ENCODE data around the gene FSD2.

Gene FSD2

DNA sequence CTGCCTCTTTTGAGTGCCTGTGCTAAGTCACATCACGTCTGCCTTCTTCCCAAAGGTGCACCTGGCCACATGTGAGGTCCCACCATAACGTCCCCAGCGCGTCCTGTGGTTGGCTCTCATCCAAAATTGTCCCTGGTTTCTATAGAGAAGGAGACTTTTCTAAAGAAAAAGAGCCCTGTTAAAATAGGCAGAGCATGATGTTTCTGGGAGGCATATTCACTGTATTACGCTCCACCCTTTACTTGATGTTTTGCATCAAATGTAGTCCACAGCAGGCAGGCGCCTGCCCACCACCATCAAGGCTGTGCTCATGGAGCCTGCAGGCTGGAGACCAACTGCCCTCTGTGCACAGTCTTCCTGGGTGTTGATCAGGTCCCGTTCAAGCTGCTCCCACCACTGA is 39.8 kb upstream of the FSD2 start:
- 78% methylated on average over 7 of the region's 7 CpGs for WGBS
- Histone ChIP-seq H3K27ac (ENCODE audit: low read depth, low read length) (no peak overlapping the region), H3K27me3 (ENCODE audit: insufficient read depth, low read length) (no peaks in the 10 kb centered on the region), H3K36me3 (ENCODE audit: insufficient read depth, low read length) (no peaks in the 10 kb centered on the region), H3K9ac (ENCODE audit: low read depth, low read length) (no peak overlapping the region), H3K4me1 (ENCODE audit: insufficient read depth, low read length) (peaks cover 5% of the 10 kb centered on the region), H3K4me3 (ENCODE audit: low read length) (no peak overlapping the region), H3K9me3 (ENCODE audit: insufficient read depth, low read depth, low read length) (no peaks in the 10 kb centered on the region)

DNA sequence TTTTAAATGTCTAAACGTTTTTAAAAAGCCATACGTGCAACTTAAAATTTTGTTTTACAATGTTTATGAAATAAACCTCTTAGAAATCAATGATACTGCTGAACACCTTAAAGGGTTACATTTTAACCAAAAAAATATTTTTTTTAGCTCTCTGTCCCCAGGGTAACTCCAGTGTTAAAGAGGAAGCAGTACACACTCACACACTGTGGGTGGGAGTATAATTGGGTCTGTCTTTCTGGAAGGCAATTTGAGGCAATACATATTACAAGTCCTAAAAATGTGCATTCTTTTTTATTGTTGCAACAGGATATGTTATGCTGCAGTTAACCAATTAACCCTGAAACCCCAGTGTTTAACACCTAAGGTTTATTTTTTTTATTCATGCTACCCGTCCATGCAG is 37.7 kb upstream of the FSD2 start:
- no peaks in the 10 kb centered on the region for H3K27me3 ChIP-seq (ENCODE audit: insufficient read depth, low read length)
- no peak overlapping the region for H3K27ac ChIP-seq (ENCODE audit: low read depth, low read length)
- H3K4me1 ChIP-seq (ENCODE audit: insufficient read depth, low read length): no peaks in the 10 kb centered on the region
- no peak overlapping the region for H3K4me3 ChIP-seq (ENCODE audit: low read length)
- no peaks in the 10 kb centered on the region for H3K36me3 ChIP-seq (ENCODE audit: insufficient read depth, low read length)
- 84% methylated on average over 1 of the region's 3 CpGs for WGBS
- no peaks in the 10 kb centered on the region for H3K9me3 ChIP-seq (ENCODE audit: insufficient read depth, low read depth, low read length)
- H3K9ac ChIP-seq (ENCODE audit: low read depth, low read length): no peak overlapping the region

DNA sequence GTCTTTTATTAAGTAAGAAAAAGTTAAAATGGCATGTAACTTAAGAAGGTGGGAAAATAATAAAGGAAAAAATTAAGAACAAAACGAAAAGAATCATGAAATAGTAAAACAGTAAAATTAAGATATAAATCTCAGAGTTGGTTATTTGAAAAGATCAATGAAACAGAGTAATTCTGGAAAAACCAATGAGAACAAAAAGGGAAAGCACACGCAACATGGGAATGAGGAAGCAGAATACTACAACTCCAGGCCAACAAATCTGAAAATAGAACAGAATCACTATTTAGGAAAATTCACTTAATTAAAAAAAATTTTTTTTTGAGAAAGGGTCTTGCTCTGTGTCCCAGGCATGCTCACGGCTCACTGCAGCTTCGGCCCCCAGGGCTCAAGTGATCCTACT is 34.3 kb upstream of the FSD2 start:
- Histone ChIP-seq H3K9ac (ENCODE audit: low read depth, low read length) (no peak overlapping the region), H3K4me1 (ENCODE audit: insufficient read depth, low read length) (no peaks in the 10 kb centered on the region), H3K36me3 (ENCODE audit: insufficient read depth, low read length) (peaks cover 4% of the 10 kb centered on the region; the same call in 1 of the 2 replicates), H3K4me3 (ENCODE audit: low read length) (no peak overlapping the region), H3K9me3 (ENCODE audit: insufficient read depth, low read depth, low read length) (no peaks in the 10 kb centered on the region), H3K27me3 (ENCODE audit: insufficient read depth, low read length) (no peaks in the 10 kb centered on the region), H3K27ac (ENCODE audit: low read depth, low read length) (no peak overlapping the region)
- 93% methylated on average over 4 of the region's 4 CpGs for WGBS

DNA sequence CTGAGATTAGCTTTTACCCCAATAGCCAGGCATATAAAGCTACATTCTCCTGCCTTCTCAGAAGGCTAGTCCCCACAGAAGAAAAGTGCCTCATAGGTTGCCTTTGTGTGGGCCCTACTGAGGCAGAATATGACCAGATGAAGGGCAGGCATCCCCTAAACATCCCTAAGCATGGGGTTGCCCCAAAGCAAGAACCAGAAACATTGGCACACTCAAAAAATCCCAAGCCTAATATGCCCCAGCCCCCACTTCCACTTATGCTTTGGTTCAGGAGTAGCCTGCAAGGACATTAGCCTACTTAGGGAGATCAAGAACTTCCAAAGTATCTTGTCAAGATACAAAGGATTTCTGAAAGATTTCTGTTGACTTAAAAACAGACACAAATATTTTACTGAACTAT is 33.3 kb upstream of the FSD2 start:
- H3K9ac ChIP-seq (ENCODE audit: low read depth, low read length): no peak overlapping the region

DNA sequence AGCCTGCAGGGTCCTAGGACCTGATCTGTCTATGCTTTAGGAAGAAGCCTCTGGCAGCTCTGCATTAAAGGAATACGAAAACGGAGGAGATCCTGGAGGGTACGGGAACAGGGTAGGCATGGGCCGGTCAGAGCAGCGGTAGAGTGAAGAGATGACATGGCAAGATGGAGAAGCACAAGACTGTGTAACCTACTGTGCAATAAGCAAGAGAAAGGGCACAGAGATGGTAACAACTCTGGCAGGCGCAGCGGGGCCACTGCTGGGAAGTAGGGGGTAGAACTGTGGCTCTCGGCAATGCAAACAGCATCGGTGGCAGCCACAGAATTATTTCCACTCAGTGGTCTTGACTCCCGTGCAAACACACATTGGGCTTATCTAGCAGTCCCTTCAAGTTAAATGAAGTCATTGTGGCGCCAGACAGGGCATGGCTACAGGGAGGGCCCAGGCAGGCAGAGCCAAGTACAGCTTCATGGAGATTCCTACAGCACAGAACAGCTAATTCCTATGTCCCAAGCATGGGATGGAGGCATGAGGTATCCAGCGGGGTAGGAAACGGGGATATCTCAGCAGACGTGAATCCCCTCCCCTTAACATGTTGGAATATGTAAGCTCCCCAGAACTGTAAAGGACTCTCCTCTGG is 32.3 kb upstream of the FSD2 start:
- Histone ChIP-seq H3K9ac (ENCODE audit: low read depth, low read length) (no peak overlapping the region), H3K27me3 (ENCODE audit: insufficient read depth, low read length) (no peaks in the 10 kb centered on the region), H3K27ac (ENCODE audit: low read depth, low read length) (no peak overlapping the region), H3K4me1 (ENCODE audit: insufficient read depth, low read length) (no peaks in the 10 kb centered on the region), H3K9me3 (ENCODE audit: insufficient read depth, low read depth, low read length) (no peaks in the 10 kb centered on the region), H3K36me3 (ENCODE audit: insufficient read depth, low read length) (peaks cover 16% of the 10 kb centered on the region), H3K4me3 (ENCODE audit: low read length) (no peak overlapping the region)
- 95% methylated on average over 14 of the region's 14 CpGs for WGBS

More for the DNA sequence above, 33.3 kb upstream of the FSD2 start:
- no peak overlapping the region for H3K27ac ChIP-seq (ENCODE audit: low read depth, low read length)
- H3K4me1 ChIP-seq (ENCODE audit: insufficient read depth, low read length): no peaks in the 10 kb centered on the region
- H3K36me3 ChIP-seq (ENCODE audit: insufficient read depth, low read length): peaks cover 12% of the 10 kb centered on the region
- H3K4me3 ChIP-seq (ENCODE audit: low read length): no peak overlapping the region
- H3K9me3 ChIP-seq (ENCODE audit: insufficient read depth, low read depth, low read length): no peaks in the 10 kb centered on the region
- no peaks in the 10 kb centered on the region for H3K27me3 ChIP-seq (ENCODE audit: insufficient read depth, low read length)

DNA sequence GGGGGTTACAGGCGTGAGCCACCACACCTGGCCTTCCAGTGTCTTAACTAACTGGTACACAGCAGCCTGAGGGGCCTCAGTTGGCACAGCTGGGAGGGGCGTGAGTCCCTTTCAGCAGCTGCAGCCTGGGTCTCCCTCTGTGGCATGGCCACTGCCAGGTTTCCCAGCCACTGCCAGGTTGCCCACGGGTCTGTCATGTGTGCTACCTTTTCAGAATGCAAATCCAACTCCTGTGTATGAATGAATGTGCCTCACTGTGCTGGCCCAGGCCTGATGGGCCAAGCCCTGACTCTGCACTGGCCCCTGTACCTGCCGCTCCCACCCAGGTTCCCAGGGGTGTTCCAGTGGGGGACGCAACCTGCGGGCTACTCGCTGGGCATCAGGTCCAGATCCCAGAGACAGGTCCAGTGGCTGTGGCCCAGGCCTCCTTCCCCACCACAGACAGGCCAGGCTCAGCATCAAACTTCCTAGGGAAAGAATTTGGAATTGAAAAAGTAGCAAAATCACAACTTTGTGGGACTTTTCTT is 29.6 kb upstream of the FSD2 start:
- Histone ChIP-seq H3K27me3 (ENCODE audit: insufficient read depth, low read length) (no peaks in the 10 kb centered on the region), H3K27ac (ENCODE audit: low read depth, low read length) (no peak overlapping the region), H3K36me3 (ENCODE audit: insufficient read depth, low read length) (peaks cover 27% of the 10 kb centered on the region), H3K4me1 (ENCODE audit: insufficient read depth, low read length) (peaks cover 9% of the 10 kb centered on the region; the same call in 1 of the 2 replicates), H3K9me3 (ENCODE audit: insufficient read depth, low read depth, low read length) (no peaks in the 10 kb centered on the region), H3K9ac (ENCODE audit: low read depth, low read length) (no peak overlapping the region), H3K4me3 (ENCODE audit: low read length) (no peak overlapping the region)
- 93% methylated on average over 7 of the region's 7 CpGs for WGBS

DNA sequence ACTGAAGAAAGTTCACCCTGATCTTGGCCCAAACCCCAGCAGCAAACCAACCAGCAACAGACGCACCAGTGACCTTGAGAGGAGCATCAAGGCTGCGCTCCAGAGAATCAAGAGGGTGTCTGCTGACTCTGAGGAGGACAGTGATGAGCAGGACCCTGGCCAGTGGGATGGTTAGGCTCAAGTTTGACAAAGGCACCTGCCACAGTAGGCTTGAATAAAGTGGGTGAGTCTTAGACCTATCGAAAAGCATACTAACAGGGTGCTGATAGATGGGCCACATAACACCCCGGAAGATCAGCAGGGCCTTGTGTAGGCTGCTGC is 27.5 kb upstream of the FSD2 start:
- peaks cover 9% of the 10 kb centered on the region; the same call in 1 of the 2 replicates for H3K4me1 ChIP-seq (ENCODE audit: insufficient read depth, low read length)
- H3K9me3 ChIP-seq (ENCODE audit: insufficient read depth, low read depth, low read length): no peaks in the 10 kb centered on the region
- no peak overlapping the region for H3K4me3 ChIP-seq (ENCODE audit: low read length)
- no peak overlapping the region for H3K9ac ChIP-seq (ENCODE audit: low read depth, low read length)
- no peak overlapping the region for H3K27ac ChIP-seq (ENCODE audit: low read depth, low read length)
- WGBS: 98% methylated on average over 4 of the region's 4 CpGs
- no peaks in the 10 kb centered on the region for H3K27me3 ChIP-seq (ENCODE audit: insufficient read depth, low read length)
- H3K36me3 ChIP-seq (ENCODE audit: insufficient read depth, low read length): peaks cover 34% of the 10 kb centered on the region

DNA sequence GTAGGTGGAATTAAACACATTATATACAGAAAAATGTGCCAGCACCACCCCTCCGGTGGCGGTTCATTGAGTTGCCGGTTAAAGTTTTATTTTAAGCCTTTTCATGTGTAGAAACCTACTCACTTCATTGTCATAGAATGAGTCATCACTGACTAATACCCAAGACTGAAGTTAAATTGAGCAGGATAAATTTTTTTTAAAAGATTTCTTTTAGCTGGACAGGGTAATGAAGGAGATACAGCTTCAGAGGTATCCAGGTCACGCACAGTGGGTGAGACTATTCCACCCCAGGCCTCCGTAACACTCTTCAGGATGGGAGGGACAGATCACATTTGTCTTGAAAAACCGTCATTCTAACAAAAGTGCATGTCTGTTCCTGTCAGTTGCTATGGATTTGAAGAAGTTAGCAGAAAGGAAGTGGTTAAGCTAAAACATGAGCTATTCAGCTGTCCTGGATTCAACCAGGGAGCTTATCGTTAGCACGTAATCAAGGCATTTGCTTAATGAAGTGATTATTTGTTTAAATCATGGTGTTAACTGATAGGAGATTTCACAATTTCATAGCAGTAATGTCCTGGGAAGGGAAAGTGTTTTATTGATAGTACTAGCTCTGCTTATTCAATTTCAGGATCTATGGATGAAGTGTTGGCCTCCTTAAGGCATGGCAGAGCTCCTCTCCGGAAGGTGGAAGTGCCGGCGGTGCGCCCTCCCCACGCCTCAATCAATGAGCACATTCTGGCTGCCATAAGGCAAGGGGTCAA is 26.9 kb upstream of the FSD2 start:
- H3K36me3 ChIP-seq (ENCODE audit: insufficient read depth, low read length): peaks cover 39% of the 10 kb centered on the region
- H3K9me3 ChIP-seq (ENCODE audit: insufficient read depth, low read depth, low read length): no peaks in the 10 kb centered on the region
- WGBS: 91% methylated on average over 13 of the region's 13 CpGs
- no peak overlapping the region for H3K9ac ChIP-seq (ENCODE audit: low read depth, low read length)
- no peak overlapping the region for H3K4me3 ChIP-seq (ENCODE audit: low read length)
- H3K27me3 ChIP-seq (ENCODE audit: insufficient read depth, low read length): no peaks in the 10 kb centered on the region
- no peak overlapping the region for H3K27ac ChIP-seq (ENCODE audit: low read depth, low read length)
- peaks cover 9% of the 10 kb centered on the region; the same call in 1 of the 2 replicates for H3K4me1 ChIP-seq (ENCODE audit: insufficient read depth, low read length)

DNA sequence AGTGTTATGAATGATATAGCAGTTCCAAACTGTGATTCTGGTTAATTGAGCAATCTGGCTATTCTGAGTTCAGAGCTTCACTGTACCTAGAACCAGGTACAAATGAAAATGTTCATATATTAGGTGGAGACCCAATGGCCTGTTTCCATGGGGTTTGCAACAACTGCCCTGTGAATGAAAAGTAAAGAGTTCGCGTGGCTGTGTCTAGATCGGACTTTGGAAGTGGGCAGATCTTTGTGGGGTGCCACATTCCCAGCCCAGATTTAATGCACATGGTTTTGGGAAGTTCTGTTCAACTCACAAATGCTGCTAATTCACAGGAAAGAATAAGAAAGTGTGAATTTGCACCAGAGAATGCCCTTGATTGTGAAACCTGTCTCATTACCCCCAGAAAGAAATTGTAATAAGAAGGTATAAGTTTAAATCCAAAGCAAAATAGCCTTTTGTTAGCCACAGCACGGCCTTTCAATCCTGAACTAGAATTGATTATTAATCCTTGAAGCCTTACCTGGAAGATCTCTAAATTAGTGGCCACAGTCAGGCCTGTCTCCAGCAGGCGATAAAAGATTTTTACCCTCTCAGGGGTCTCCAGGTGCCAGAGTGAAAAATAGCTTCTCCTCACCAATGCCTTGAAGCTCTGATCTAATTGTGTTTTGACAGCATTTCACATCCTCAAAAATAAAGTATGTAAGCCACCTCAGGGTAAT is 26.2 kb upstream of the FSD2 start:
- peaks cover 9% of the 10 kb centered on the region; the same call in 1 of the 2 replicates for H3K4me1 ChIP-seq (ENCODE audit: insufficient read depth, low read length)
- WGBS: 95% methylated on average over 5 of the region's 5 CpGs
- no peak overlapping the region for H3K27ac ChIP-seq (ENCODE audit: low read depth, low read length)
- no peak overlapping the region for H3K4me3 ChIP-seq (ENCODE audit: low read length)
- no peaks in the 10 kb centered on the region for H3K27me3 ChIP-seq (ENCODE audit: insufficient read depth, low read length)
- H3K9ac ChIP-seq (ENCODE audit: low read depth, low read length): no peak overlapping the region
- no peaks in the 10 kb centered on the region for H3K9me3 ChIP-seq (ENCODE audit: insufficient read depth, low read depth, low read length)
- H3K36me3 ChIP-seq (ENCODE audit: insufficient read depth, low read length): peaks cover 46% of the 10 kb centered on the region

DNA sequence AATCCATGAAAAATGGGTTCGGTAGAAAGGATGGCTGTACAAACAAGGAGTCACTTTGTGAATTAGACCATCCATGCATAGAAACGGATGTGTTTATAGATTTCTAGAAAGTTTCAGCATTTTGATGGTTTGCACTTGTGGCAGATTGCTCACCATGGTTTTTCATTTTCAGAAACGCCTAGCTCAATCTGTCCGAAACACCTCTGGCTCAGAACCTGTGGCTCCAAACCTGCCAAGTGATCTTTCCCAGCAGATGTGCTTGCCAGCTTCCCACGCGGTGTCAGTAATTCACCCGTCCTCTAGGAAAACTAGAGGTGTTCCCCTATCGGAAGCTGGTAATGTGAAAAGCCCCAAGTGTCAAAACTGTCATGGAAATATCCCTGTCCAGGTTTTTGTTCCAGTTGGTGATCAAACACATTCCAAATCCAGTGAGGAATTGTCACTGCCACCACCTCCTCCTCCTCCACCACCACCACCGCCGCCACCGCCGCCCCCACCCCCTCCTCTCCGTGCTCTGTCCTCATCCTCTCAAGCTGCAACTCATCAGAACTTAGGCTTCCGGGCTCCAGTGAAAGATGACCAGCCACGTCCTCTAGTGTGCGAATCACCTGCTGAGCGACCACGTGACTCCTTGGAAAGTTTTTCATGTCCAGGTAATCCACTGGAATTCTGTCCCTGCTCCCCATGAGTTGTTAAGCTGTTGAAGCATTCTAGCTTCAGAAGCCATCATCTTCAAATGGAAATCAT is 24.7 kb upstream of the FSD2 start:
- peaks cover 9% of the 10 kb centered on the region; the same call in 1 of the 2 replicates for H3K4me1 ChIP-seq (ENCODE audit: insufficient read depth, low read length)
- H3K27me3 ChIP-seq (ENCODE audit: insufficient read depth, low read length): no peaks in the 10 kb centered on the region
- H3K36me3 ChIP-seq (ENCODE audit: insufficient read depth, low read length): peaks cover 58% of the 10 kb centered on the region
- no peak overlapping the region for H3K9ac ChIP-seq (ENCODE audit: low read depth, low read length)
- WGBS: 93% methylated on average over 18 of the region's 18 CpGs
- no peaks in the 10 kb centered on the region for H3K9me3 ChIP-seq (ENCODE audit: insufficient read depth, low read depth, low read length)
- H3K4me3 ChIP-seq (ENCODE audit: low read length): no peak overlapping the region
- H3K27ac ChIP-seq (ENCODE audit: low read depth, low read length): no peak overlapping the region

Data from HUES64 (cell line).